K562 (cell line): ENCODE measurements around the gene ECHDC1. TPM values are rescaled to one million over a fixed set of nuclear protein-coding genes. Genes with fewer than 3 reads are reported as not detected.

Experiments
- ATAC-seq: fragments of 200-7000 bp; cut with Tn5 transposase; 3 replicates; pipeline ENCODE4 v1.9.1; 2020; ENCODE audit warnings: moderate library complexity
- BruUV-seq: library from RNA; stranded (reverse); fragments of 400-500 nt; replicated peaks from 2 replicates; lab custom pipeline; 2021; lab: Mats Ljungman, UMichigan
- CTCF ChIA-PET: fragments of 300-600 bp; formaldehyde crosslinking; extraction: SDS; loops from one replicate; lab custom pipeline; 2021; ENCODE audit warnings: low intra/inter-chr PET ratio; lab: Yijun Ruan, JAX
- POLR2A ChIA-PET: fragments of 300-600, 350-650 bp; sonication (Branson Sonifier 250); formaldehyde crosslinking; extraction: SDS; loops from one replicate; lab custom pipeline; 2021; ENCODE audit warnings: antibody characterized with exemption, inconsistent platforms; lab: Yijun Ruan, JAX
- DNase-seq, 4 experiments: peaks; one replicate each; pipeline versions ENCODE4 v3.0.0 to v3.0.0-alpha.2; 2011 to 2018; ENCODE audit warnings: low spot score in 3 of 4, mixed read lengths in 3 of 4; ENCODE audit errors: extremely low read depth in 1 of 4
- FAIRE-seq: peaks from 2 replicates; lab custom pipeline; 2011; peaks lifted over from hg19 to GRCh38; lab: Jason Lieb, UNC
- H2AFZ ChIP-seq: 2 replicates; pipeline ENCODE4 v1.6.0; 2011; ENCODE audit warnings: low read depth, low read length, control low read depth, inconsistent platforms
- H3K27ac ChIP-seq: fragments of 200-600 bp; 3 replicates; pipeline ENCODE4 v1.8.0; 2011; ENCODE audit warnings: low read depth, mild to moderate bottlenecking, control low read depth, inconsistent platforms, low read length, moderate library complexity, mixed read lengths; ENCODE audit errors: extremely low read depth
- H3K27me3 ChIP-seq, 2 experiments: fragments of 300-600 bp in 1 of 2; 2 replicates in 1 of 2; 3 replicates in 1 of 2; pipeline versions ENCODE4 v1.6.0 to v1.8.0; 2011; ENCODE audit warnings: inconsistent platforms in 2 of 2, low read length in 2 of 2, mild to moderate bottlenecking in 1 of 2, mixed read lengths in 1 of 2, moderate library complexity in 1 of 2; ENCODE audit not compliant: control insufficient read depth in 2 of 2, insufficient read depth in 2 of 2
- H3K36me3 ChIP-seq: fragments of 300-600 bp; 3 replicates; pipeline ENCODE4 v1.8.0; 2011; ENCODE audit warnings: mild to moderate bottlenecking, low read length, inconsistent platforms; ENCODE audit not compliant: control insufficient read depth, insufficient read depth
- H3K4me1 ChIP-seq, 2 experiments: fragments of 200-600 bp in 1 of 2; replicated peaks in 1 of 2; 2 replicates in 1 of 2; 3 replicates in 1 of 2; pipeline versions ENCODE4 v1.5.1 to v1.8.0; 2011; ENCODE audit warnings: inconsistent platforms in 2 of 2, low read length in 2 of 2, mild to moderate bottlenecking in 1 of 2, mixed read lengths in 1 of 2, moderate library complexity in 1 of 2; ENCODE audit not compliant: control insufficient read depth in 2 of 2, insufficient read depth in 2 of 2
- H3K4me2 ChIP-seq: 2 replicates; pipeline ENCODE4 v1.6.1; 2011; ENCODE audit warnings: low read length, control low read depth, inconsistent platforms, mixed read lengths; ENCODE audit not compliant: insufficient read depth
- H3K4me3 ChIP-seq: fragments of 200-600 bp; sonication (generic), shearing (Covaris generic); 2 replicates; pipeline ENCODE4 v1.5.1; 2016; ENCODE audit warnings: control low read depth, inconsistent platforms
- H3K79me2 ChIP-seq: fragments of 200-600 bp; 3 replicates; pipeline ENCODE4 v1.8.0; 2011; ENCODE audit warnings: low read length, inconsistent platforms; ENCODE audit not compliant: control insufficient read depth, insufficient read depth
- H3K9ac ChIP-seq, 2 experiments: 2 replicates each; pipeline versions ENCODE4 v1.6.0 to v1.6.1; 2011; ENCODE audit warnings: low read depth in 2 of 2, low read length in 2 of 2, control low read depth in 1 of 2, inconsistent platforms in 1 of 2, mild to moderate bottlenecking in 1 of 2, mixed read lengths in 1 of 2; ENCODE audit not compliant: insufficient read depth in 1 of 2
- H3K9me1 ChIP-seq: one replicate; pipeline ENCODE4 v1.6.0; 2011; ENCODE audit warnings: inconsistent platforms, mild to moderate bottlenecking, low read length, moderate library complexity; ENCODE audit not compliant: control insufficient read depth, insufficient read depth
- H3K9me3 ChIP-seq: replicated peaks from 2 replicates; pipeline ENCODE4 v1.5.1; 2011; ENCODE audit warnings: low read depth, low read length, inconsistent platforms; ENCODE audit not compliant: control insufficient read depth, insufficient read depth
- H4K20me1 ChIP-seq: replicated peaks from 2 replicates; pipeline ENCODE4 v1.6.1; 2011; ENCODE audit warnings: low read length, inconsistent platforms, mixed read lengths; ENCODE audit not compliant: control insufficient read depth, insufficient read depth
- ARID2 ChIP-seq: fragments of 450-650 bp; IDR thresholded peaks from 2 replicates; pipeline ENCODE4 v1.6.1; 2017; ENCODE audit warnings: antibody characterized with exemption, mild to moderate bottlenecking
- FOXA3 ChIP-seq, 2 experiments: fragments of 450-650 bp in 1 of 2; sonication (generic) in 1 of 2; formaldehyde crosslinking; IDR thresholded peaks in 1 of 2; conservative IDR thresholded peaks in 1 of 2; 2 replicates each; pipeline versions ENCODE4 v1.4.0 to v1.8.0; 2020 to 2022; ENCODE audit warnings: mild to moderate bottlenecking in 2 of 2, missing genetic modification reagents in 1 of 2
- GTF2A2 ChIP-seq: IDR thresholded peaks from 2 replicates; pipeline ENCODE4 v1.6.1; 2016; ENCODE audit warnings: mild to moderate bottlenecking, missing genetic modification characterization, missing compliant biosample characterization
- GTF2E2 ChIP-seq: fragments of 200-800 bp; sonication (Bioruptor generic); IDR thresholded peaks from 2 replicates; pipeline ENCODE4 v1.6.1; 2016; ENCODE audit warnings: missing genetic modification characterization, missing compliant biosample characterization
- KAT7 ChIP-seq: sonication (generic); formaldehyde crosslinking; IDR thresholded peaks from 2 replicates; pipeline ENCODE4 v1.8.0; 2022; ENCODE audit warnings: missing genetic modification reagents, mild to moderate bottlenecking, borderline replicate concordance
- PKNOX1 ChIP-seq: fragments of 450-650 bp; IDR thresholded peaks from 2 replicates; pipeline ENCODE4 v1.6.1; 2016
- SETDB1 ChIP-seq: IDR thresholded peaks from one replicate; pipeline ENCODE4 v1.6.1; 2012; ENCODE audit warnings: low read length, control low read depth, inconsistent platforms
- SIN3A ChIP-seq, 2 experiments: fragments of 150-350 bp in 1 of 2; IDR thresholded peaks; 2 replicates each; pipeline ENCODE4 v1.6.1; 2011 to 2016; ENCODE audit warnings: borderline replicate concordance in 2 of 2, low read depth in 2 of 2, low read length in 2 of 2, mild to moderate bottlenecking in 2 of 2, moderate library complexity in 2 of 2; ENCODE audit not compliant: control insufficient read depth in 1 of 2
- SRSF7 ChIP-seq: fragments of 200-400 bp; formaldehyde crosslinking; optimal IDR thresholded peaks from 2 replicates; pipeline ENCODE3; 2017; ENCODE audit warnings: mild to moderate bottlenecking, low read depth, low read length
- TCFL5 ChIP-seq: fragments of 250-450 bp; sonication (Bioruptor Pico); conservative IDR thresholded peaks from 2 replicates; pipeline ENCODE4 v1.6.1; 2021; ENCODE audit warnings: mild to moderate bottlenecking, moderate library complexity, matching md5 sums
- THRAP3 ChIP-seq: fragments of 450-650 bp; IDR thresholded peaks from 2 replicates; pipeline ENCODE4 v1.6.1; 2016; ENCODE audit warnings: mild to moderate bottlenecking, inconsistent platforms, borderline replicate concordance
- ZFX ChIP-seq: sonication (generic); formaldehyde crosslinking; IDR thresholded peaks from 2 replicates; pipeline ENCODE4 v1.8.0; 2022; ENCODE audit warnings: mild to moderate bottlenecking, missing genetic modification reagents, moderate library complexity
- ZNF592 ChIP-seq: fragments of 450-650 bp; IDR thresholded peaks from 2 replicates; pipeline ENCODE4 v1.6.1; 2017; ENCODE audit warnings: antibody characterized with exemption, mild to moderate bottlenecking
- WGBS: fragments of 100-300 bp; shearing (Covaris generic); methylation state at CpG from one replicate; pipeline ENCODE4 v1.1.6; 2016; ENCODE audit warnings: low coverage, mixed read lengths; ENCODE audit not compliant: insufficient coverage; ENCODE audit errors: missing lambda C conversion rate; 5-methylcytosine and 5-hydroxymethylcytosine counted together
- in situ Hi-C: fragments of 300-500 bp; cut with MboI; formaldehyde crosslinking; loops from 4 replicates; pipeline ENCODE4 v1.15.0; 2018; ENCODE audit warnings: inconsistent platforms, mixed read lengths
- intact Hi-C: fragments of 100-400 bp; cut with micrococcal nuclease; formaldehyde crosslinking; loops from 2 replicates; pipeline ENCODE4 v1.14.2; 2022
- polyA plus RNA-seq, 8 experiments: library from polyadenylated mRNA; depleted of rRNA in 4 of 8; stranded (reverse) in 5 of 8; unstranded in 3 of 8; fragments of >200 nt; fragmentation: Nextera tagmentation in 2 of 8; fragmentation: Illumina TruSeq in 1 of 8; extraction: Ambion mirVana in 2 of 8; extraction: Trizol in 1 of 8; gene quantifications; 2 replicates each; pipeline versions ENCODE4 v1.2.1 to v1.2.3, GENCODE V29; 2011 to 2014; ENCODE audit warnings: inconsistent platforms in 1 of 8, missing spikeins in 1 of 8
- total RNA-seq, 7 experiments: library from RNA; depleted of rRNA in 6 of 7; stranded (reverse); fragments of >200 nt in 6 of 7; fragmentation: Illumina TruSeq in 2 of 7; extraction: Trizol in 2 of 7; gene quantifications; 2 replicates each; pipeline versions ENCODE4 v1.2.1 to v1.2.3, GENCODE V29; 2011 to 2021; ENCODE audit warnings: low replicate concordance in 1 of 7

The ECHDC1 gene
- total and polyA plus RNA-seq, 9 of the 15 experiments (the other 6 are each of a cell fraction or from before 2014, with no cell fraction given), result 58.0 to 105 (median 78.6) TPM

- Histone ChIP-seq H3K79me2 (peaks cover 82% of the 10 kb centered on the region), H3K4me2 (peak overlapping the region; percentile 97), H3K4me1 (peaks cover 3 to 14% of the 10 kb centered on the region in 2 experiments; a peak in 3 of 5 replicates), H4K20me1 (no peaks in the 10 kb centered on the region), H3K36me3 (peaks cover 19% of the 10 kb centered on the region; the same call in 2 of the 3 replicates), H3K4me3 (peak overlapping the region; percentile 77), H2AFZ (peak overlapping the region; percentile 96), H3K27ac (peak overlapping the region; percentile 91), H3K27me3 (no peaks in the 10 kb centered on the region), H3K9me3 (no peaks in the 10 kb centered on the region; the same call in 1 of the 2 replicates), H3K9ac (peak overlapping the region; percentile 98), H3K9me1 (no peaks in the 10 kb centered on the region)
- CTCF ChIA-PET, result no interaction called here
- FAIRE-seq, result peak; percentile 59
- peak; percentile 60 for ATAC-seq
- POLR2A ChIA-PET, result interaction anchor here (0.5 to 1.4 kb wide), 7 partner anchors 10 to 1176 kb away, joined by 3 to 11 read pairs (median 4); partner anchors contain the start of gene RNF146
- WGBS, result under 1% methylated on average over 24 of the region's 24 CpGs
- BruUV-seq, result no TSS peak
- in situ Hi-C loops (no loop called here), intact Hi-C loops (loop anchor here (2.0 to 10.0 kb wide), 4 partner anchors 41 to 1359 kb away; partner anchors contain the start of gene TRMT11)
- DNase-seq, result peak in 2 of 4 experiments; percentile 15 to 49
- no peak for TF ChIP-seq SETDB1
- TF ChIP-seq GTF2E2 (tag), result 0 out of 2 replicates have a peak, but pooled peaks have one; percentile 14
- TF ChIP-seq KAT7 (CRISPR knock-in tag), result peak; percentile 71; the same call in 1 of the 2 replicates
- TF ChIP-seq FOXA3 (CRISPR knock-in tag; conservative IDR thresholded peaks at IDR 0.05 in 1 of 2, IDR thresholded peaks at IDR 0.05 in 1 of 2), result no peak
- peak; percentile 42; the same call in 1 of the 2 replicates for TF ChIP-seq ZNF592
- 0 out of 2 replicates have a peak, but pooled peaks have one; percentile 25 for TF ChIP-seq PKNOX1
- TF ChIP-seq TCFL5 (CRISPR knock-in tag), result no peak
- TF ChIP-seq SIN3A (IDR thresholded peaks at IDR 0.05; ENCODE audit: borderline replicate concordance in 2 of 2, control insufficient read depth in 1 of 2, low read depth in 2 of 2, low read length in 2 of 2), result 0 out of 4 replicates have a peak, but pooled peaks of 1 of the 2 experiments have one; percentile 9
- no peak for TF ChIP-seq SRSF7
- TF ChIP-seq THRAP3, result 0 out of 2 replicates have a peak, but pooled peaks have one; percentile 7
- TF ChIP-seq ZFX, result peak; percentile 59
- no peak for TF ChIP-seq GTF2A2 (tag)
- TF ChIP-seq ARID2, result peak; percentile 19; the same call in 1 of the 2 replicates
Measured at GRCh38 chr6:127343809-127344659, 625 bp upstream of the ECHDC1 start.
